GM06990 (cell line): ENCODE measurements around the gene SHISA7.
A peak's percentile ranks its signal among the peaks of the same experiment; 100 is the strongest.

ENCODE experiments used
- DNase-seq: peaks from one replicate; pipeline ENCODE4 v3.0.0-alpha.2; 2011; ENCODE audit not compliant: insufficient read length; ENCODE audit errors: extremely low read depth
- H3K27me3 ChIP-seq: replicated peaks from 2 replicates; pipeline ENCODE4 v1.6.0; 2011; ENCODE audit warnings: low read length; ENCODE audit not compliant: control insufficient read depth, insufficient read depth
- H3K36me3 ChIP-seq: 2 replicates; pipeline ENCODE4 v1.5.1; 2011; ENCODE audit warnings: low read length; ENCODE audit not compliant: control insufficient read depth, insufficient read depth
- H3K4me3 ChIP-seq: replicated peaks from 2 replicates; pipeline ENCODE4 v1.5.1; 2011; ENCODE audit warnings: low read depth, mild to moderate bottlenecking, control low read depth, low read length
- TF ChIP-seq, protein P1 (sequence below): IDR thresholded peaks from 2 replicates; pipeline ENCODE4 v1.5.1; 2011; ENCODE audit warnings: low read length, control low read depth, mild to moderate bottlenecking, inconsistent platforms; ENCODE audit not compliant: insufficient read depth, poor library complexity, severe bottlenecking

SHISA7 gene

DNA sequence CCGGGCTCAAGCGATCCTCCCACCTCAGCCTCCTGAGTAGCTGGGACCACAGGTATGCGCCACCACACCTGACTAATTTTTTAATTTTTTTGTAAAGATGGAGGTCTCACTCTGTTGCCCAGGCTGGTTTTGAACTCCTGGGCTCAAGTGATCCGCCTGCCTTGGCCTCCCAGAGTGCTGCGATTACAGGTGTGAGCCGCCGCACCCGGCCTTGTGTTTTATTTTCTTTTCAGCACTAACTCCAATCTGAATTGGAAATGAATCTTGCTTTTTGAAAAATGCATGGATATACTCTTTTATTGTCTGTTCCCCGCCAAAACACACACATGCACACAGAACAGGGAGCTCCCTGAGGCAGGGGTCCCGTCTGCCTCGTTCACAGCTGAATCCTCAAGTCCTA, 19.6 kb upstream of the SHISA7 start:
- Histone ChIP-seq H3K36me3 (no peaks in the 10 kb centered on the region; the same call in 1 of the 2 replicates), H3K27me3 (no peaks in the 10 kb centered on the region), H3K4me3 (no peak overlapping the region)
- DNase-seq: no peak
- TF ChIP-seq, protein P1, sequence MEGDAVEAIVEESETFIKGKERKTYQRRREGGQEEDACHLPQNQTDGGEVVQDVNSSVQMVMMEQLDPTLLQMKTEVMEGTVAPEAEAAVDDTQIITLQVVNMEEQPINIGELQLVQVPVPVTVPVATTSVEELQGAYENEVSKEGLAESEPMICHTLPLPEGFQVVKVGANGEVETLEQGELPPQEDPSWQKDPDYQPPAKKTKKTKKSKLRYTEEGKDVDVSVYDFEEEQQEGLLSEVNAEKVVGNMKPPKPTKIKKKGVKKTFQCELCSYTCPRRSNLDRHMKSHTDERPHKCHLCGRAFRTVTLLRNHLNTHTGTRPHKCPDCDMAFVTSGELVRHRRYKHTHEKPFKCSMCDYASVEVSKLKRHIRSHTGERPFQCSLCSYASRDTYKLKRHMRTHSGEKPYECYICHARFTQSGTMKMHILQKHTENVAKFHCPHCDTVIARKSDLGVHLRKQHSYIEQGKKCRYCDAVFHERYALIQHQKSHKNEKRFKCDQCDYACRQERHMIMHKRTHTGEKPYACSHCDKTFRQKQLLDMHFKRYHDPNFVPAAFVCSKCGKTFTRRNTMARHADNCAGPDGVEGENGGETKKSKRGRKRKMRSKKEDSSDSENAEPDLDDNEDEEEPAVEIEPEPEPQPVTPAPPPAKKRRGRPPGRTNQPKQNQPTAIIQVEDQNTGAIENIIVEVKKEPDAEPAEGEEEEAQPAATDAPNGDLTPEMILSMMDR: no peak

DNA sequence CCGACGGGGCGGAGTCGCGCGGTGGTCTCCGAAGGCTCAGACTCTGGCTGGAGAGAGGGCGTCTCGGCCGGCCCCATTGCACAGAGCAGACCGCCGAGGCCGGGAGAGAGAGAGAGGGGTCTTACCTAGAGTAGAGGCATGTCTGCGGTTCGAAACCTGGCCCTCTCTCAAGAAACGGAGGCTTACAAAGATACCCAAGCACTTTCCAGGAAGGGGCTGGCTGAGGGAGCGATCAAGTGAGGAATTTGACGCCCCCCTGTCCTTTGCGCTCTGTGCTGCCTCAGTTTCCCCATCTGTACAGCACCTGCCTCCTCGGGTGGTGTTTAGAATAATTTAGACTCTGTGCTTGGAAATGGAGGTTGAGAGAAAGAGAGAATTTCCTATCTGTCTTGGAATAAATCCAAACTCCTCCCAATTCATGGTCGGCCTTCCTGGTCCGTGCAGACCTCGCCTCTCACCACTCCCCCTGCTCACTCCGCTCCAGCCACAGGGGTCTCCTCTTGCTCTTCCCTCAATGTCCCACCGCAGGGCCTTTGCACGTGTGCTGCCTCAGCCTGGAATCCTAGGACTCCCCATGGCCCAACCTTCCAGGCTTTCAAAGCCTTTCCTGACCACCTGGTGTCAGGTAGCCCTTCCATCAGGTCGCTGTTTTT, 19.0 kb upstream of the SHISA7 start:
- no peaks in the 10 kb centered on the region; the same call in 1 of the 2 replicates for H3K36me3 ChIP-seq
- DNase-seq: no peak
- TF ChIP-seq, protein P1: no peak
- peak overlapping the region; percentile 69 for H3K4me3 ChIP-seq
- no peaks in the 10 kb centered on the region for H3K27me3 ChIP-seq

DNA sequence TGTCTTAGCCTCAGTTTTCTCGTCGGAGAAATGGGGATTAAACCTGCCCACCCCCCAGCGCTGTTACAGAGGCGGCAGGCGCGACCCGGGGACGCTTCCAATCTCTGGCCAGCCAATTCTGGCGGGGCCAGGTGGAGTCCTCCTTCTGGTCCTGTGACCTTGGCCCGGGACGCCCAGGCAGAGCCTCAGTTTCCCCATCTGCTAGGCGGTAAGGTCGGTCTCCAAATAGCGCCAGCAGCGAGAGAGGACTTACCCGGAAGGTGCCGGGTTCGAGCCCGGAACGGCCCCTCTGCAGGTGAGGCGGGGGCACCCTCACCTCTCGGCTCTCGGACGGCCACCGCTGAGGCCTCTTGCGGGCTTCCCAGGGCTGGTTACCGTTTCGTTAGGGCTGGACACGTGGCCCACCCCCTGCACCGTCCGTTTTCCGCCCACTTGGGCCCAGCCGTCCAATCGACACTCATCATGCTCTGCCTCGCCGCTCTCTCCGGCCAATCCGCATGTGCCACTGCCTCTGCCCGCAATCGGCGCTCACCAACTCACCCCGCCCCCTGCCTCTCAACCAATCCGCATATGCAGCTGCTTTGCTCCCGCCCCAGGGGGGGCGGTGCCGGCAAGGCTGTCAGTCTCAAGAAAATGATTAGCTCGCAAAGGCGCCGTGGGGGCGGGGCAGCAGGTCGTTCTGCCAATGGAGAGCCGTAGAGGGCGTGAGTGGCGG, 18.3 kb upstream of the SHISA7 start, which contains the start of gene ISOC2:
Gene ISOC2, minus strand, starts transcription at position 384 of the 715 bp plus-strand sequence. CDS start 5,156 bp downstream, outside the sequence.
- Histone ChIP-seq H3K4me3 (peak within 1 kb of the TSS; percentile 84), H3K36me3 (no peaks in the 10 kb centered on the region; the same call in 1 of the 2 replicates), H3K27me3 (no peaks in the 10 kb centered on the region)
- TF ChIP-seq, protein P1: no peak
- DNase-seq: peak; percentile 100

DNA sequence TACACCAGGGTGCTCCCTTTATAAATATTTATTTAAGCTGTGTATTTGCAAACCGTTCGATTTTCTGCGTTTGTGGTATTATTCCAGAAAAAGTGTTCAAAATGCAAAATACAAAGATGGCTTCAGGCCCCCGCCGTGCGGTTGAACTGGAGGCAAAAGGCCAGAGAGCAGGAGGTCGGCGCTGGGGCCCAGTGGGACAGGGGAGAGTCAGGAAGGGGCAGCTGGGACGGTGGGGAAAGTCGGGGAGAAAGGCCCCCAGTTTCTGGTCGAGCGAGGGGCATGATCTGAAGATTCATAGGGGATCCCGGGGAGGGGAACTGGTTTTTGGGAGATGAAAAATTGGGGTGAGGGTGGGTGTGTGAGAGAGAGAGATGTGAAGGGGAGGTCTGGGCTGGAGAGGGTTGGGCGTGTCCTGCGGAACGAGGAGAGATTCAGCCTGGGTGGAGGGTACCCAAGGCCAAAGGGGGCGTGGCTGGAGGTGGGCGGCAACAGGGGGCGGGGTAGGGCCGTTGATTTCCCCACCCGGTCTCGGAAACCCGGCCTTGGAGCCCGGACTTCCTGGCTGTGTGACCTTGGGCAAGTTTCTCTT, 17.7 kb upstream of the SHISA7 start:
- DNase-seq: peak; percentile 73
- Histone ChIP-seq H3K36me3 (no peaks in the 10 kb centered on the region; the same call in none of the 2 replicates), H3K4me3 (peak overlapping the region; percentile 84), H3K27me3 (no peaks in the 10 kb centered on the region)
- TF ChIP-seq, protein P1: no peak

DNA sequence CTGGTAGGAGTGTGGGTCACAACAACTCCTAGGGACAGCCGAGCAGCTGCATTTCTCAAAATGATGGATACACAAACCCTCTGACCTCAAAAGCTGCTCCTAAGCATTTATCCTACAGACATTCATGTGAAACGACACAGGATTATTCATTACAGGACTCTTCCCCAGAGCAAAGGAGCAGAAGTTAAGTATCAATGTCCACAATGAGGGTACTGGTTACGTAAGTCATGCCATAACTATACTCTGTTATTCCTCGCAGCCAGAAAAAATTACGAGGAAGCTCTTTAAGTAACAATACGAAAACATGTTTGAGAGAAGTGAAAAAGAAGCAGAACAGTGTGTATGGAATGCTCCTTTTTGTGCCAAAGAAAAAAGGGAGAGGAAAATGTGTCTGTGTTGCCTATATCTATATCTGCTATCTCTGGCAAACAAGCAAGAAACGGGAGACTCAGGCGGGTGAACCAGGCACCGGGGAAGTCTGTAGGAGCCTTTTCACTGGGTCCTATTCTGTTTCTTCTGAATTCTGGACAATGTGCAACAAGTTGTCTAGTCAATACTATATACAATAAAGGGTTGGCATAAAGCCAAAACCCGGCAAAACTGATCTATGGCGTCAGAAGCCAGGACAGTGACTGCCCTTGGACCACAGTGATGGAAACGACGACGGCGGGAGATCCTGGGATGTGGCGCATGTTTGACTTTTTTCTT, 17.0 kb upstream of the SHISA7 start:
- Histone ChIP-seq H3K27me3 (no peaks in the 10 kb centered on the region), H3K4me3 (peak overlapping the region; percentile 84; the same call in 1 of the 2 replicates), H3K36me3 (peaks cover 3% of the 10 kb centered on the region)
- TF ChIP-seq, protein P1: no peak
- no peak for DNase-seq
